ENCODE measurements around the gene PTPN21. TPM values are rescaled to one million over a fixed set of nuclear protein-coding genes. Genes with fewer than 3 reads are reported as not detected.

The PTPN21 gene
- total RNA-seq, 4 donors from 2014 or later: 25.6 to 35.5 (median 32.2) TPM

DNA sequence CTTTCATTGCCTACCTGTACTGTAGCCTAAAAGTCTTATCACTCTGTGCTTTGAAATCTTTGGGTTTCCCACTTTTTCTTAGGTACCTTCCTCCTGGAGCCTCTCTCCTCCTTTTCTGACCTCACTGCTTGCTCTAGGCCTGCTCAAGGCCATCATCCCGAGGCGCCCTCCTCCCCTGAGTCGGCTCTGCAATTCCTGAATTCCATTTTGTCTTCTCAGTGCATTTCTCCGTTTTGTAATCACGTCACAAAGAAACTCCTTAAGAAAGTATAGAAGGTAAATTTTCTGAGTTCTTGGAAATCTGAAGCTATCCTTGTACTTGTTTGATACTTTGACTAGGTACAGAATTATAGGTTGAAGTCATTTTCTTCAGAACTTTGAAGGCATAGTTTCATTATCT lies 33.3 kb upstream of the PTPN21 start:
- Histone ChIP-seq H3K27ac (no peak overlapping the region), H3K27me3 (no peaks in the 10 kb centered on the region), H3K4me1 (no peaks in the 10 kb centered on the region), H3K4me3 (no peak overlapping the region), H3K36me3 (peaks cover 0 to 81% (median 12%) of the 10 kb centered on the region in 3 donors), H3K9me3 (no peaks in the 10 kb centered on the region)
- DNase-seq (ENCODE audit: low spot score in 2 of 2): no peak
- no peak for TF ChIP-seq POLR2A (IDR thresholded peaks at IDR 0.05)
- TF ChIP-seq, protein P1, sequence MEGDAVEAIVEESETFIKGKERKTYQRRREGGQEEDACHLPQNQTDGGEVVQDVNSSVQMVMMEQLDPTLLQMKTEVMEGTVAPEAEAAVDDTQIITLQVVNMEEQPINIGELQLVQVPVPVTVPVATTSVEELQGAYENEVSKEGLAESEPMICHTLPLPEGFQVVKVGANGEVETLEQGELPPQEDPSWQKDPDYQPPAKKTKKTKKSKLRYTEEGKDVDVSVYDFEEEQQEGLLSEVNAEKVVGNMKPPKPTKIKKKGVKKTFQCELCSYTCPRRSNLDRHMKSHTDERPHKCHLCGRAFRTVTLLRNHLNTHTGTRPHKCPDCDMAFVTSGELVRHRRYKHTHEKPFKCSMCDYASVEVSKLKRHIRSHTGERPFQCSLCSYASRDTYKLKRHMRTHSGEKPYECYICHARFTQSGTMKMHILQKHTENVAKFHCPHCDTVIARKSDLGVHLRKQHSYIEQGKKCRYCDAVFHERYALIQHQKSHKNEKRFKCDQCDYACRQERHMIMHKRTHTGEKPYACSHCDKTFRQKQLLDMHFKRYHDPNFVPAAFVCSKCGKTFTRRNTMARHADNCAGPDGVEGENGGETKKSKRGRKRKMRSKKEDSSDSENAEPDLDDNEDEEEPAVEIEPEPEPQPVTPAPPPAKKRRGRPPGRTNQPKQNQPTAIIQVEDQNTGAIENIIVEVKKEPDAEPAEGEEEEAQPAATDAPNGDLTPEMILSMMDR (IDR thresholded peaks at IDR 0.05): no peak
- 87 to 91% methylated on average over 5 of the region's 5 CpGs for WGBS, 2 donors

DNA sequence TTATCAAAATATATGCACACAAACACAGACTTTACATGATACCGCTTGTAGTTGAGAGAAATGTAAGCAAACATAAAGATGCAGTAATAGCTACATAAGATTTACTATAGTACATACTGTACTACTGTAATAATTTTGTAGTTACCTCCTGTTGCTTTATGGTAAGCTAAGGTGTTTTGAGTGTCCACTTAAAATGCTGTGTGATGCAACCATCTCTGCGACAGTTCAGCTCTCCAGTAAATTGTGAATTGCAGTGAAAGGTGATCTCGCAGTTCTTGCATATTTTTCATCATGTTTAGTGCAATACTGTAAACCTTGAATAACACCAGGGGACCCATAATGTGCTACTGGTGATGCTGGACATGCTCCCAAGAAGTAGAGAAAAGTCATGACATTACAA lies 29.6 kb upstream of the PTPN21 start:
- H3K27me3 ChIP-seq: no peaks in the 10 kb centered on the region
- H3K4me3 ChIP-seq: no peak overlapping the region
- no peak overlapping the region for H3K27ac ChIP-seq
- H3K36me3 ChIP-seq: peaks cover 2 to 80% (median 12%) of the 10 kb centered on the region in 3 donors
- H3K9me3 ChIP-seq: no peaks in the 10 kb centered on the region
- WGBS, 2 donors: 97% methylated on average over 3 of the region's 3 CpGs
- no peaks in the 10 kb centered on the region for H3K4me1 ChIP-seq
- no peak for DNase-seq (ENCODE audit: low spot score in 2 of 2)
- TF ChIP-seq, protein P1 (IDR thresholded peaks at IDR 0.05): no peak
- TF ChIP-seq EP300 (IDR thresholded peaks at IDR 0.05): no peak
- TF ChIP-seq POLR2A (IDR thresholded peaks at IDR 0.05): no peak

DNA sequence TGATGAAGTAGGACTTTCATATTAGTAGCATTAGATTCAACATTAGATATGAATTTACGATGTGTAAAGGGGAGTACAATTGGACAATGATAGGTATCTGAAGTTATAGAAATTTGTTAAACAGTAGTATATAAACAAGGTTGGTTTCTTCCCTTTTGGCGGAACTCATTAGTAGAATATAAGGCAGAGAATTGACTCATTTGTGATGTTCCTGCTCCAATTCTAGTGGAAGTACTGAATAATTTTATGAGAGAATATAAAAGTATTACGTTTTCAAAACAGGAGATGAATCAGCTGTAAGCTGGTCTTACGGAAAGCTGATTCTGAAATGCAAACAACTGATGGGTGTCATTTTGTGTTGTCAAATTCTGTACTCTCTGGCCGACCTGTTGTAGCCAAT lies 21.4 kb upstream of the PTPN21 start:
- no peak for DNase-seq (ENCODE audit: low spot score in 2 of 2)
- no peaks in the 10 kb centered on the region for H3K9me3 ChIP-seq
- TF ChIP-seq EP300 (IDR thresholded peaks at IDR 0.05): no peak
- TF ChIP-seq, protein P1 (IDR thresholded peaks at IDR 0.05): no peak
- TF ChIP-seq POLR2A (IDR thresholded peaks at IDR 0.05): no peak
- 93 to 94% methylated on average over 5 of the region's 5 CpGs for WGBS, 2 donors
- no peaks in the 10 kb centered on the region for H3K4me1 ChIP-seq
- peaks cover 2 to 98% (median 28%) of the 10 kb centered on the region in 3 donors for H3K36me3 ChIP-seq
- H3K27me3 ChIP-seq: no peaks in the 10 kb centered on the region
- H3K4me3 ChIP-seq: no peak overlapping the region
- H3K27ac ChIP-seq: no peak overlapping the region

DNA sequence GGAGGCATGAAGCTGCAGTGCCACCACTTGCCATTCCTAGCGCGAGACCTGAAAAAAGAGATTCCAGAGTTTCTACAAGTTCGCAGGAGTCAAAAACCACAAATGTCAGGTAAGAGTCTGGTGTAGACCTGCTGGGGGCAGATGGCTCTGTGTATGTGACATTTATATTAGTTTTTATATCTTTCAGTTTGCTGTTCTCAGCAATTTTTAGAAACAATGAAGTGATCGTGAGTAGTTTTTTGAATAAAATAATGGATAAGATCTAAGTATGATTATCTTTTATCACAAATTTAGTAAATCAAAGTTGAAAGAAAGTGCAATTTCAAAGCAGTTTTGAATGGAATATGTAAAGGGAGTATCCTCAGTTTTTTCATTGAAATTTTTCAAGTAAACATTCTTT lies 17.3 kb upstream of the PTPN21 start:
- peaks cover 0 to 97% (median 32%) of the 10 kb centered on the region in 3 donors for H3K36me3 ChIP-seq
- WGBS, 2 donors: 95 to 96% methylated on average over 4 of the region's 4 CpGs
- H3K27me3 ChIP-seq: no peaks in the 10 kb centered on the region
- no peak overlapping the region for H3K27ac ChIP-seq
- TF ChIP-seq EP300 (IDR thresholded peaks at IDR 0.05): no peak
- no peaks in the 10 kb centered on the region for H3K9me3 ChIP-seq
- no peaks in the 10 kb centered on the region for H3K4me1 ChIP-seq
- DNase-seq (ENCODE audit: low spot score in 2 of 2): no peak
- no peak overlapping the region for H3K4me3 ChIP-seq

DNA sequence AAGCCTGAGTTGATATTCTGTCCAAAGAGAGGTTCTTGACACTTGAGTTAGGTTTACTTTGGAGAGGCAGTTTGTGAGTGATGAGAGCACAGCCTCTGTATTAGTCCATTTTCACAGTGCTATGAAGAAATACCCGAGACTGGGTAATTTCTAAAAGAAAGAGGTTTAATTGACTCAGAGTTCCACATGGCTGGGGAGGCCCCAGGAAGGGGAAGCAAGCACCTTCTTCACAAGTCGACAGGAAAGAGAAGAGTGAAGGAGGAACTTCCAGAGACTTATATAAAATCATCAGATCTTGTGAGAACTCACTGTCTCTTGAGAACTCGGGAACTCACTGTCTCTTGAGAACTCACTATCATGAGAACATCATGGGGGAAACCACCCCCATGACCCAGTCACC lies 13.4 kb upstream of the PTPN21 start:
- Histone ChIP-seq H3K9me3 (no peaks in the 10 kb centered on the region), H3K4me1 (peaks cover 0 to 21% (median 7%) of the 10 kb centered on the region in 4 donors), H3K27me3 (no peaks in the 10 kb centered on the region), H3K4me3 (no peak overlapping the region), H3K27ac (no peak overlapping the region), H3K36me3 (peaks cover 0 to 58% (median 25%) of the 10 kb centered on the region in 3 donors)
- no peak for DNase-seq (ENCODE audit: low spot score in 2 of 2)
- 62 to 76% methylated on average over 3 of the region's 3 CpGs for WGBS, 2 donors
- TF ChIP-seq EP300 (IDR thresholded peaks at IDR 0.05): no peak
- no peak for TF ChIP-seq POLR2A (IDR thresholded peaks at IDR 0.05)
- TF ChIP-seq, protein P1 (IDR thresholded peaks at IDR 0.05): no peak

DNA sequence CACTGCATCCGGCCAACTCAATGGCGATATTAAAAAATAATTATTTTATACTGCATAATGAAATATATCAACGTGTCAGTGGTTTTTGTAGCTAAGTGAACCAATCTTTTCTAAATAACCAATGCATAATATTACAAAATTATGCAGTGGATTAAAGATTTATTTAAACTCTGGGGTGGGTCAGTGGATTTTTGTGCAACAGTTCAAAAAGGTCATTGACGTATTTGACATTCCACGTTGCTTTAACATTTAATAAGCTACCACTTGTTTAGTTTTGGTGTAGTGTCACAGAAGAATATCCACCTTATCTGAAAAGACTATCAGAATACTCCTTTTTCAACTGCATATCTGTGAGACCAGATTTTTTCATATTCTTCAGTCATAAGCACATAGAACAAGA lies 10.6 kb upstream of the PTPN21 start:
- Histone ChIP-seq H3K9me3 (no peaks in the 10 kb centered on the region), H3K4me1 (peaks cover 0 to 27% (median 9%) of the 10 kb centered on the region in 4 donors), H3K36me3 (peaks cover 0 to 30% (median 13%) of the 10 kb centered on the region in 3 donors), H3K27me3 (no peaks in the 10 kb centered on the region), H3K27ac (no peak overlapping the region), H3K4me3 (no peak overlapping the region)
- no peak for DNase-seq (ENCODE audit: low spot score in 2 of 2)
- no peak for TF ChIP-seq POLR2A (IDR thresholded peaks at IDR 0.05)
- TF ChIP-seq EP300 (IDR thresholded peaks at IDR 0.05): no peak
- TF ChIP-seq, protein P1 (IDR thresholded peaks at IDR 0.05): no peak
- WGBS, 2 donors: 86 to 87% methylated on average over 5 of the region's 5 CpGs

Data from tibial nerve (tissue), 4 donors.